Epithelial cell of prostate (primary cell): ENCODE data around the gene ACOT13.
"Not testable (repeated sequence)": the region's sequence is repeated elsewhere in the genome, so short reads cannot be mapped to it uniquely, and the experiment has no call there.

Source experiments
- DNase-seq: peaks from one replicate; pipeline ENCODE4 v3.0.0-alpha.2; 2011; ENCODE audit warnings: low read depth, low spot score
- H3K27ac ChIP-seq: fragments of 450-650 bp; 2 replicates; pipeline ENCODE4 v1.5.1; 2017; ENCODE audit warnings: mild to moderate bottlenecking

ACOT13 gene

DNA sequence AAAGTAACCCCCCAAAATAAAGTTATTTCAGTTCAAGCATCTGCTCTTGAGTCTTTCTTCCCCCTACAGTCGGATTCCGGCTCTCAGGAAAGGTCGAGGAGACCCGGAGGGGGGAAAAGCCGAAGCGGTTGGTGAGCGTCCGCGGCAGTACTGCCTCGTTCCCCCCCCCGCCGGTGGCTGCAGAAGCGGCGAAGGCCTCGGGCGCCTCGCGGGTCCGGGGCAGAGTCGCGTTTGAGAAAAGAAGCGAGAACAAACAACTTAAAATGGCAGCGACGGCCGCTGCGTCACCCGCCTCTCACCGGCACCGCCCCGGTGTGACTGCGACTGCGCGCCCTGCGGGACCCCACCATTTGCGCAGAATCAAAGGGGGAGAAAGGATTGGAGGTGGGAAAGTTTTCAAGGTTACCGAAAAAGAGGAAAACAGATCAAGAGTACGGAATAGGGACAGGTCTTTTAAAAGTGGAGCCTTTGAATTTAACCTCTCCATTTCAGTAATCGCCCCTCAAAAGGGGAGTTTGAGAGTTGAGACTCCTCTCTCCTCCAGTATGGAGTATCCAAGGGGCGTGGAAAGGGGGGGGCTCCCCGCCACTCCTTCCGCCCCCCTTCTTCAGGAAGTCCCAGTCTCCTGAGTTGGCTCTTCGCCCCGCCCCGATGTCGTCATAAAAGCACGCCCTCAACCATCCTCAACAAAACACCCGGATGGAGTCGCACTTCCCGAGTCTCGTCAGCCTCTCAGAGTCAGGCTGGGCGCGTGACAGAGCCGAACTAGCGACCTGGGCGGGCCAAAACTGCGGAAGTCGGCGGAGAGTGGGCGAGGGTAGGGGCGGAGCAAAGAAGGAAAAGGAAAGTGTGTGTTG lies 54.0 kb downstream of the ACOT13 start:
- DNase-seq: peak; percentile 99
- peak overlapping the region; percentile 94 for H3K27ac ChIP-seq

GRCh38 chr6:24721461-24722215 lies 54.8 kb downstream of the ACOT13 start:
- H3K27ac ChIP-seq: peak overlapping the region; percentile 94

GRCh38 chr6:24723270-24723669 lies 56.4 kb downstream of the ACOT13 start:
- no peak for DNase-seq

More at GRCh38 chr6:24721461-24722215, 54.8 kb downstream of the ACOT13 start:
- no peak for DNase-seq

GRCh38 chr6:24730653-24731052 lies 63.8 kb downstream of the ACOT13 start:
- not testable (repeated sequence) for DNase-seq, H3K27ac ChIP-seq

More at GRCh38 chr6:24723270-24723669, 56.4 kb downstream of the ACOT13 start:
- H3K27ac ChIP-seq: no peak overlapping the region

DNA sequence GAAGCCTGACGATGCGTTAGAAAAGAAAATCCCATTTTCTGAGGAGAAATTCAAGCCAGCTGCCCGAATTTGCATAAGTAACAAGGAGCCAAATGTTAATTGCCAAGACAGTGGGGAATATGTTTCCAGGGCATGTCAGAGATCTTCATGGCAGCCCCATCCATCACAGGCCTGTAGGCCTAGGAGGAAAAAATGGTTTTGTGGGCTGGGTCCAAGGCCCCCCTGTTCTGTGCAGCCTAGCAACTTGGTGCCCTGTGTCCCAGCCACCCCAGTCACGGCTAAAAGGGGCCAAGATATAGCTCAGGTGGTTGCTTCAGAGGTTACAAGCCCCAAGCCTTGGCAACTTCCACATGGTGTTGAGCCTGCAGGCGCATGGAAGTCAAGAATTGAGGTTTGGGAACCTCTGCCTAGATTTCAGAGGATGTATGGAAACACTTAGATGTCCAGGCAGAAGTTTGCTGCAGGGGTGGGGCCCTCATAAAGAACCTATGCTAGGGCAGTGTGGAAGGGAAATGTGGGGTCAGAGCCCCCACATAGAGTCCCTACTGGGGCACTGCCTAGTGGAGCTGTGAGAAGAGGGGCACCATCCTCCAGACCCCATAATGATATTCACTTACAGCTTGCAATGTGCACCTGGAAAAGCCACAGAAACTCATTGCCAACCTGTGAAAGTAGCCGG lies 64.7 kb downstream of the ACOT13 start:
- DNase-seq, H3K27ac ChIP-seq: not testable (repeated sequence)

DNA sequence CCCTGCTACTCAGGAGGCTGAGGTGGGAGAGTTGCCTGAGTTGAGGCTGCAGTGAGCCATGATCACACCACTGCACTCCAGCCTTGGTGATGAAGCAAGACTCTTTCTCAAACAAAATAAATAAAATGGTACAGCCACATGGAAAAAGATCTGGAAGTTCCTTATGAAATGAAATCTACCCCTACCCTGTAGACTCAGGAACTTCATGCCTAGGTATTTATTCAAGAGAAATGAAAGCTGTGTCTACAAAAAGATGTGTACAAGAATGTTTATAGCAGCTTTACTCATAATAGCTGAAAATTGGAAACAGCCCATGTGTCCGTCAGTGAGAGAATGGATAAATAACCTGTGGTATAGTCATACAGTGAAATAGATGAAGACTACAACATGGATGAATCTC lies 67.3 kb downstream of the ACOT13 start:
- DNase-seq: no peak
- H3K27ac ChIP-seq: no peak overlapping the region

DNA sequence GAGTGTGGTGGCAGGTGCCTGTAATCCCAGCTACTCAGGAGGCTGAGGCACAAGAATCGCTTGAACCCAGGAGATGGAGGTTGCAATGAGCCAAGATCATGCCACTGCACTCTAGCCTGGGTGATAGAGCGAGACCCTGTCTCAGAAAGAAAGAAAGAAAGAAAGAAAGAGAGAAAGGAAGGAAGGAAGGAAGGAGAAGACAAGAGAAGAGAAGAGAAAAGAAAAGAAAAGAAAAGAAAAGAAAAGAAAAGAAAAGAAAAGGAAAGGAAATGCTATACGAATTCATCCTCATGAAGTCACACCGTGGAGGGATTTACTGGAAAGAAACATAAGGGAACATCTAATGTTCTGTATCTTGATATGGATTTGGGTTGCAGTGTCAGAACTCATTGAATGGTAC lies 67.8 kb downstream of the ACOT13 start:
- DNase-seq, H3K27ac ChIP-seq: not testable (repeated sequence)

- no peak for DNase-seq
- H3K27ac ChIP-seq: no peak overlapping the region
These were observed 71.9 kb downstream of the ACOT13 start for GRCh38 chr6:24738741-24739140.

DNA sequence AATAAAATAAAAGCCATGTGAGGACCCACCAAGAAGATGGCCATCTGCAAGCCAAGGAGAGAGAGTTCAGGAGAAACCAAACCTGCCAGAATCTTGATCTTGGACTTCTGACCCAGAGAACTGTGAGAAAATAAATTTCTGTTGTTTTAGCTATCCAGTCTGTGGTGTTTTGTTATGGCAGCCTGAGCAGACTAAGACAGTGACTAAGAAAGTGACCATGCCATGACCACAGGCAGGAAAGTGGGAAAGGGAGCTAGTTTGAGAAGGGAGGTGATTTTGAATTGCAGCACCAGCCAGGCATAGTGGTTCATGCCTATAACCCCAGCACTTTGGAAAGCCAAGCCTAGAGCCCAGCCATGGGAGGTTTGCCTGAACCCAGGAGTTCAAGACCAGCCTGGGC lies 74.0 kb downstream of the ACOT13 start:
- no peak for DNase-seq
- H3K27ac ChIP-seq: no peak overlapping the region

DNA sequence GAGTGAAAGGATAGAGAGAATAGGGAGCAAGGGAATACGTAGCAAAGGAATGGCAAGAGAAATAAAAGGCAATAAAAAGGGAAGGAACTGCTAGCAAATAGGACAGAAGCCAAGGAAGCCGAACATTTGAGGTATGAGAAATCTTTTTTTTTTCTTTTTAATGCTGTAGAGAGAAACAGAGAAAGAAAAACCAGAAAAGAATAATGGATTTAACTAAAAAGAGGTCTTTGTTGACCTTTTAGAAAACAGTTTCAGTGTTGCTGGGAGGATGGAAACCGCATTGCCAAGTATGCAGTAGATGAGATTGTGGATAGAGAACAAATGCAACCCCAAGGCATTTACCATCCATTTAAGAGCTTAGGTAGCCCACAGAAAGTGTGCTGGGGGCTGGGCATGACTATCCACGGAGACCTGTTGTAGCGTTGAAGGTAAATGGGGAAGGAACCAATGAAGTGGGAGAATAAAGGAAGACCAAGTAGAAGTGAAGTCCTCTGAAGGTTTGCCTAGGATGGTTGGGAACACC lies 75.4 kb downstream of the ACOT13 start:
- H3K27ac ChIP-seq: no peak overlapping the region

DNA sequence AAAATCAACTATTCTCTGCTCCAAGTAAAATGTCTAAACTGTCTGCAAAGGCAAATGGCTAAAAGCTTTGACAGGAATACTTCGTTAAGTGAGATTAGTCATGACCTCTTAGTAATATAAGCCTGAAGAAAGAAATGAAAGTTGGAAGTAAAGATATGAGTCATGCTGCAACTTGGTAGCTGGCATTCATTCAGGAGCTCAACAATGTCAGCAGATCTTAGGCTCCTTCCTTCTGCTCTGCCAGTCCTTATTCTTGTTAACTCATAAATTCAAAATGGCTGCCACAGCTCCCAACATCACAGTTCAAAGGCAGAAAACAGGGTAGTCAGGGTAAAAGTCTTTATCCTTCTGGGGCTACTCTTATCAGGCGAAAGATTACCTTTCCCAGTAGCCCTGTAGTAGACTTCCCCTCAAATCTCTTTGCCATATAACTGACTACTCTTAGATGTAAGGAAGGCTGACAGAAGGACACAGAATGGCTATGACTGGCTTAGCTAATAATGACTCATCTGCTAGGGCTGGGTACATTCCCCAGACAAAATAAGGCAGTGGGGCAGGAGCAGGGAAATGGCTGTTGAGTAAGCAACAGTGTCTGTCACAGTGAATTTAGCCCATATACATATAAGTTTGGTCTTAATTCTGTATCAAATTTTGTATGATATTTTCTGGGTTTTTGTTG lies 76.5 kb downstream of the ACOT13 start:
- DNase-seq: peak; percentile 91
- H3K27ac ChIP-seq: peak overlapping the region; percentile 93

More for the DNA sequence above, 75.4 kb downstream of the ACOT13 start:
- DNase-seq: no peak

- peak overlapping the region; percentile 93 for H3K27ac ChIP-seq
- DNase-seq: no peak
These were observed 77.1 kb downstream of the ACOT13 start for GRCh38 chr6:24743944-24744335.

GRCh38 chr6:24744911-24745310 lies 78.0 kb downstream of the ACOT13 start:
- DNase-seq: no peak
- no peak overlapping the region for H3K27ac ChIP-seq

DNA sequence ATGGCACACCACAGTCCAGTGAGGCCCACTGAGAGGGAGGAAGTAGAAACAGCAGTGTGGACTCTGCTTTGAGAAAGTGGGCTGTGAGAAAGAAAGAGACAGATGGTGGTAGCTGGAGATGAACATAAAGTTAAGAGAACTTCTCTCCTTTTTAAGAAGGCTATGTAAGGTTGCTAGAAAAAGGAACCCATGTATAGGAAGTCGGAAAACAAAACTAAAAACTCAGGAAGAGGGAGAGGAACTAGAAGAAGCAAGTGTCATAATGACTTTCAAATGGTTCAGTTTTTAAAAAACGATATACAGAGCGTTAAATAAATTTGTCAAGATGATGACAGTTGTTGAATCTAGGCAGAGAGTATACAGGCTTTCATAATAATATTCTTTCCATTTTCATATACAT lies 82.4 kb downstream of the ACOT13 start:
- H3K27ac ChIP-seq: no peak overlapping the region
- DNase-seq: no peak

GRCh38 chr6:24750878-24751277 lies 84.0 kb downstream of the ACOT13 start:
- H3K27ac ChIP-seq: not testable (repeated sequence)

DNA sequence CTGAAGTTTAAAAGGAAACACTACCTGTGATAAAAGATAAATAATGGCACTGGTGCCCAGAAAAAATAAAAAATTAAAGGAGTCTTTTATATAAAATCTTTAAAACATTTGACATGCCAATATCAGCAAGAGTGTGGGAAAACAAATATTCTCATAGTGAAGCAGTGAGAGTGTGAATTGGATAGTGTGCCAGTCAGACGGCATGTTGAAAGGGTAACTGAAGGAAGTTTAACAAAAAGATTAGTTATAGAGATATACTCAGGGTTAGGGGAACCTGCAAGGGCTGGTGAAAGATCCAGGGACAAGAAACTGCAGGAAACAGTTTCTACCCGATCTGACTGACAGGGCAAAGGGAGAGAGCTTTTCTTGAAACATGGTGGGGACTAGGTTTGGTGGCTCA lies 85.6 kb downstream of the ACOT13 start:
- no peak for DNase-seq
- no peak overlapping the region for H3K27ac ChIP-seq

More at GRCh38 chr6:24750878-24751277, 84.0 kb downstream of the ACOT13 start:
- DNase-seq: not testable (repeated sequence)

DNA sequence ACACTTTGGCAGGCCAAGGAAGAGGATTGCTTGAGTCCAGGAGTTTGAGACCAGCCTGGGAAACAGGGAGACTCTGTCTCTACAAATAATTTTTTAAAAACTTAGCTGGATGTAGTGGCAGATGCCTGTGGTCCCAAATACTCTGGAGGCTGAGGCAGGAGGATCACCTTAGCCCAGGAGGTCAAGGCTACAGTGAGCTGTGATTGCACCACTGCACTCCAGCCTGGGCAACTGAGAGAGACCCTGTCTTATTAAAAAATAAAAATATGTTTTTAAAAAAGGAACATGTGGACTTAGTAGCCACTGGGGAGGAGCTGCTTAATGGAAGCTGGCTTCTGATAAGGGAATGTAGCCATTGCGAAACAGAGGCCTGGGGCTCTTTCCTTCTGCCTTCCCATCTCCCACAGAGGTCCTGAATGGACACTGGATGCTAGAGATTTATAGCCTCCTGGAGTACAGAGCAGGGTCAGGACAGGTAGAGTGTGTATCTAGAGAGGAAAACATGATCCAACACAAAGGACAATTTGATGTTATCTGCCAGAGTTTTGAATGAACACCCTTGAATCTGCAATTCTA lies 86.1 kb downstream of the ACOT13 start:
- DNase-seq: no peak
- H3K27ac ChIP-seq: no peak overlapping the region

GRCh38 chr6:24753545-24753944 lies 86.7 kb downstream of the ACOT13 start:
- no peak overlapping the region for H3K27ac ChIP-seq
- DNase-seq: no peak

DNA sequence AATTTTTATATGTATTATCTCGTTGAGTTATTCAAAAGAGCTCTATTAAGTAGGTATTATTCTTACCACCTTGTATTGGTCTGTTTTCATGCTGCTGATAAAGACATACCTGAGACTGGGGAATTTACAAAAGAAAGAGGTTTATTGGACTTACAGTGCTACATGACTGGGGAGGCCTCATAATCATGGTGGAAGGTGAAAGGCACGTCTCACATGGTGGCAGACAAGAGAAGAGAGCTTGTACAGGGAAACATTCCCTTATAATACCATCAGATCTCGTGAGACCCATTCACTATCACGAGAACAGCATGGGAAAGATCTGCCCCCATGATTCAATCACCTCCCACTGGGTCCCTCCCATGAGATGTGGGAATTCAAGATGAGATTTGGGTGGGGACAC lies 87.5 kb downstream of the ACOT13 start:
- H3K27ac ChIP-seq, DNase-seq: not testable (repeated sequence)
